Measurements from ENCODE around the gene SDK1. TPM values are rescaled to one million over a fixed set of nuclear protein-coding genes. Genes with fewer than 3 reads are reported as not detected.
A peak's percentile ranks its signal among the peaks of the same experiment; 100 is the strongest.
"Not testable (repeated sequence)": the region's sequence is repeated elsewhere in the genome, so short reads cannot be mapped to it uniquely, and the experiment has no call there.

The SDK1 gene
- total RNA-seq, 1 donor from 2014 or later = 5.4 TPM

GRCh38 chr7:4299431-4299830 lies 998.4 kb downstream of the SDK1 start:
- H3K27me3 Mint-ChIP-seq (ENCODE audit: unreplicated experiment) = no peaks in the 10 kb centered on the region
- H3K27ac Mint-ChIP-seq (ENCODE audit: unreplicated experiment) = no peak overlapping the region

GRCh38 chr7:4302203-4302905 lies 1001.3 kb downstream of the SDK1 start:
- TF ChIP-seq, protein P1, sequence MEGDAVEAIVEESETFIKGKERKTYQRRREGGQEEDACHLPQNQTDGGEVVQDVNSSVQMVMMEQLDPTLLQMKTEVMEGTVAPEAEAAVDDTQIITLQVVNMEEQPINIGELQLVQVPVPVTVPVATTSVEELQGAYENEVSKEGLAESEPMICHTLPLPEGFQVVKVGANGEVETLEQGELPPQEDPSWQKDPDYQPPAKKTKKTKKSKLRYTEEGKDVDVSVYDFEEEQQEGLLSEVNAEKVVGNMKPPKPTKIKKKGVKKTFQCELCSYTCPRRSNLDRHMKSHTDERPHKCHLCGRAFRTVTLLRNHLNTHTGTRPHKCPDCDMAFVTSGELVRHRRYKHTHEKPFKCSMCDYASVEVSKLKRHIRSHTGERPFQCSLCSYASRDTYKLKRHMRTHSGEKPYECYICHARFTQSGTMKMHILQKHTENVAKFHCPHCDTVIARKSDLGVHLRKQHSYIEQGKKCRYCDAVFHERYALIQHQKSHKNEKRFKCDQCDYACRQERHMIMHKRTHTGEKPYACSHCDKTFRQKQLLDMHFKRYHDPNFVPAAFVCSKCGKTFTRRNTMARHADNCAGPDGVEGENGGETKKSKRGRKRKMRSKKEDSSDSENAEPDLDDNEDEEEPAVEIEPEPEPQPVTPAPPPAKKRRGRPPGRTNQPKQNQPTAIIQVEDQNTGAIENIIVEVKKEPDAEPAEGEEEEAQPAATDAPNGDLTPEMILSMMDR (IDR thresholded peaks at IDR 0.05) = no peak

More at GRCh38 chr7:4299431-4299830, 998.4 kb downstream of the SDK1 start:
- Mint-ChIP-seq H3K4me1 (ENCODE audit: unreplicated experiment) (no peaks in the 10 kb centered on the region), H3K9me3 (ENCODE audit: unreplicated experiment) (peaks cover 19% of the 10 kb centered on the region), H3K36me3 (ENCODE audit: unreplicated experiment) (no peaks in the 10 kb centered on the region), H3K4me3 (ENCODE audit: unreplicated experiment) (no peak overlapping the region)
- TF ChIP-seq, protein P1 (IDR thresholded peaks at IDR 0.05) = no peak
- peak; percentile 75 for DNase-seq (ENCODE audit: extremely low spot score, unreplicated experiment)

GRCh38 chr7:4307316-4308204 lies 1006.5 kb downstream of the SDK1 start:
- TF ChIP-seq, protein P1 (IDR thresholded peaks at IDR 0.05) = no peak
- Mint-ChIP-seq H3K36me3 (ENCODE audit: unreplicated experiment) (no peaks in the 10 kb centered on the region), H3K27me3 (ENCODE audit: unreplicated experiment) (no peaks in the 10 kb centered on the region), H3K27ac (ENCODE audit: unreplicated experiment) (no peak overlapping the region), H3K9me3 (ENCODE audit: unreplicated experiment) (no peaks in the 10 kb centered on the region), H3K4me3 (ENCODE audit: unreplicated experiment) (no peak overlapping the region), H3K4me1 (ENCODE audit: unreplicated experiment) (no peaks in the 10 kb centered on the region)
- peak; percentile 53 for DNase-seq (ENCODE audit: extremely low spot score, unreplicated experiment)

More at GRCh38 chr7:4302203-4302905, 1001.3 kb downstream of the SDK1 start:
- no peak overlapping the region for H3K4me3 Mint-ChIP-seq (ENCODE audit: unreplicated experiment)
- H3K27ac Mint-ChIP-seq (ENCODE audit: unreplicated experiment) = no peak overlapping the region
- H3K36me3 Mint-ChIP-seq (ENCODE audit: unreplicated experiment) = no peaks in the 10 kb centered on the region
- peaks cover 10% of the 10 kb centered on the region for H3K9me3 Mint-ChIP-seq (ENCODE audit: unreplicated experiment)
- no peaks in the 10 kb centered on the region for H3K27me3 Mint-ChIP-seq (ENCODE audit: unreplicated experiment)
- no peaks in the 10 kb centered on the region for H3K4me1 Mint-ChIP-seq (ENCODE audit: unreplicated experiment)
- peak; percentile 57 for DNase-seq (ENCODE audit: extremely low spot score, unreplicated experiment)

- H3K27ac Mint-ChIP-seq (ENCODE audit: unreplicated experiment) = no peak overlapping the region
- H3K36me3 Mint-ChIP-seq (ENCODE audit: unreplicated experiment) = no peaks in the 10 kb centered on the region
- H3K27me3 Mint-ChIP-seq (ENCODE audit: unreplicated experiment) = no peaks in the 10 kb centered on the region
- H3K4me3 Mint-ChIP-seq (ENCODE audit: unreplicated experiment) = no peak overlapping the region
- H3K9me3 Mint-ChIP-seq (ENCODE audit: unreplicated experiment) = no peaks in the 10 kb centered on the region
- TF ChIP-seq, protein P1 (IDR thresholded peaks at IDR 0.05) = no peak
- no peaks in the 10 kb centered on the region for H3K4me1 Mint-ChIP-seq (ENCODE audit: unreplicated experiment)
- DNase-seq (ENCODE audit: extremely low spot score, unreplicated experiment) = peak; percentile 83
Observed at GRCh38 chr7:4308205-4308590, 1007.1 kb downstream of the SDK1 start.

GRCh38 chr7:4313911-4314310 lies 1012.9 kb downstream of the SDK1 start:
- not testable (repeated sequence) for DNase-seq (ENCODE audit: extremely low spot score, unreplicated experiment); H3K4me1 Mint-ChIP-seq (ENCODE audit: unreplicated experiment); H3K9me3 Mint-ChIP-seq (ENCODE audit: unreplicated experiment); H3K36me3 Mint-ChIP-seq (ENCODE audit: unreplicated experiment); H3K4me3 Mint-ChIP-seq (ENCODE audit: unreplicated experiment); H3K27me3 Mint-ChIP-seq (ENCODE audit: unreplicated experiment); H3K27ac Mint-ChIP-seq (ENCODE audit: unreplicated experiment)

DNA sequence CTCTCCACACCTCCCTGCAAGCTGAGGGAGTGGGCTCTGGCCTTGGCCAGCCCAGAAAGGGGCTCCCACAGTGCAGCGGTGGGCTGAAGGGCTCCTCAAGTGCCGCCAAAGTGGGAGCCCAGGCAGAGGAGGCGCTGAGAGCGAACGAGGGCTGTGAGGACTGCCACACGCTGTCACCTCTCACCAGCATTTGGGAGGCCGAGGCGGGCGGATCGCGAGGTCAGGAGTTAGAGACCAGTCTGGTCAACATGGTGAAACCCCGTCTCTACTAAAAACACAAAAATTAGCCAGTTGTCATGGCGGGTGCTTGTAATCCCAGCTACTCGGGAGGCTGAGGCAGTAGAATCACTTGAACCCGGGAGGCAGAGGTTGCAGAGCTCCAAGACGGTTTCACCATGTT lies 1013.3 kb downstream of the SDK1 start:
- H3K27me3 Mint-ChIP-seq (ENCODE audit: unreplicated experiment); H3K36me3 Mint-ChIP-seq (ENCODE audit: unreplicated experiment); H3K9me3 Mint-ChIP-seq (ENCODE audit: unreplicated experiment); H3K4me1 Mint-ChIP-seq (ENCODE audit: unreplicated experiment); DNase-seq (ENCODE audit: extremely low spot score, unreplicated experiment); H3K27ac Mint-ChIP-seq (ENCODE audit: unreplicated experiment); H3K4me3 Mint-ChIP-seq (ENCODE audit: unreplicated experiment): not testable (repeated sequence)

Data from osteocyte (in vitro differentiated cells).